Measurements from ENCODE around the gene SLC6A6. TPM values are rescaled to one million over a fixed set of nuclear protein-coding genes. Genes with fewer than 3 reads are reported as not detected.
A peak's percentile ranks its signal among the peaks of the same experiment; 100 is the strongest.

The SLC6A6 gene
- total RNA-seq, 1 experiment from 2014 or later = 211 TPM

DNA sequence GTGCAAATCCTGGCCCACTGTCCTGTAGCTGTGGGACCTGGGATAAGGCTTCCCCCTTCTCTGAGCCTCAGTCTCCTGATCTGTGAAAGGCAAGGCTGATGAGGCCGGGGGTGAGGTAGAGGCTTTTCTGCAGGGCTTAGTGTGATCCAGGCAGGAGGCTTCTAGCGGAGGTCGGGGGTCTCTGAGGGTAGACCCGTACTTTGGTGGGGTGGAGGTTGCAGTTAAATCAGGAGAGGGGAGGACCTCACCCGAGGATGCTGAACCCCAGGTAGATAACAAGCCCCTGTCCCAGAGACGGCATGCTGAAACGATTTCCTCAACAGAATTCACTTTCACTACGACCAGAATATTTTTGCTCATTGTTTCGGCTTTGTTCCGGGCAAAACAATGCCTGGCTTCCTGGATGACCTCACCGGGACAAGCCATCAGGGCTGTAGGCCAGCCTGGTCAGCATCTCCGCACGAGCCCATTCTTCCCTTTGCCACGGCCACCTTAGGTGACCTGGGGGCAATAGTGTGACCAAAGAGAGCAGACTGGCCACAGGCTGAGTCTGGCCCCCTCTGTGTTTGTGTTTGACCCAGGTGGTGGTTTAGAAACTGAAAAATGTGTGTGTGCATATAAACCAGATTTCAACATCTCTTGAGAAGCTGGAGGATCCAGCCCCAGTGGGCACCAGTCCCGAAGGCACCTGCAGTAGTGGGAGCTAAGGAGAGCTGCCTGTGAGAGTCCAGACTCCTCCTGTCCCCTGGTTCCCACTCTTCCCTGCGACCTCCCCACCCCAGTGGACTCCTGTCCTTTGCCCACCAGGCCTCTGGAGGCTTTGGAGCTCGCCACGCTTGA, 33.0 kb downstream of the SLC6A6 start:
- Mint-ChIP-seq H3K9me3 (no peaks in the 10 kb centered on the region), H3K27ac (peak overlapping the region; percentile 90), H3K4me1 (peaks cover 52% of the 10 kb centered on the region), H3K36me3 (no peaks in the 10 kb centered on the region), H3K27me3 (ENCODE audit: low read depth) (no peaks in the 10 kb centered on the region), H3K4me3 (no peak overlapping the region)
- ChIA-PET POLR2A (no interaction called here), CTCF (interaction anchor here (1.1 kb wide), 1 partner anchor 15 kb away, joined by 3 read pairs; no protein-coding TSS in a partner anchor)
- ATAC-seq (no peak), DNase-seq (ENCODE audit: low spot score) (no peak)
- TF ChIP-seq, protein P1, sequence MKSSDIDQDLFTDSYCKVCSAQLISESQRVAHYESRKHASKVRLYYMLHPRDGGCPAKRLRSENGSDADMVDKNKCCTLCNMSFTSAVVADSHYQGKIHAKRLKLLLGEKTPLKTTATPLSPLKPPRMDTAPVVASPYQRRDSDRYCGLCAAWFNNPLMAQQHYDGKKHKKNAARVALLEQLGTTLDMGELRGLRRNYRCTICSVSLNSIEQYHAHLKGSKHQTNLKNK (CRISPR knock-in tag; IDR thresholded peaks at IDR 0.05) = no peak
- TF ChIP-seq ATF1 (CRISPR knock-in tag; IDR thresholded peaks at IDR 0.05) = no peak
- no peak for TF ChIP-seq SMAD3 (CRISPR knock-in tag; IDR thresholded peaks at IDR 0.05; ENCODE audit: borderline replicate concordance)
- no peak for TF ChIP-seq MXD4 (CRISPR knock-in tag; IDR thresholded peaks at IDR 0.05; ENCODE audit: borderline replicate concordance)
- no peak for TF ChIP-seq MYBL2 (CRISPR knock-in tag; IDR thresholded peaks at IDR 0.05)
- no peak for TF ChIP-seq CREB1 (CRISPR knock-in tag; IDR thresholded peaks at IDR 0.05)
- no peak for TF ChIP-seq SP1 (CRISPR knock-in tag; conservative IDR thresholded peaks at IDR 0.05)
- no peak for TF ChIP-seq GRHL2 (CRISPR knock-in tag; IDR thresholded peaks at IDR 0.05; ENCODE audit: insufficient replicate concordance, severe bottlenecking)
- no peak for TF ChIP-seq TCF7 (CRISPR knock-in tag; IDR thresholded peaks at IDR 0.05; ENCODE audit: low read depth)
- TF ChIP-seq, protein P2, sequence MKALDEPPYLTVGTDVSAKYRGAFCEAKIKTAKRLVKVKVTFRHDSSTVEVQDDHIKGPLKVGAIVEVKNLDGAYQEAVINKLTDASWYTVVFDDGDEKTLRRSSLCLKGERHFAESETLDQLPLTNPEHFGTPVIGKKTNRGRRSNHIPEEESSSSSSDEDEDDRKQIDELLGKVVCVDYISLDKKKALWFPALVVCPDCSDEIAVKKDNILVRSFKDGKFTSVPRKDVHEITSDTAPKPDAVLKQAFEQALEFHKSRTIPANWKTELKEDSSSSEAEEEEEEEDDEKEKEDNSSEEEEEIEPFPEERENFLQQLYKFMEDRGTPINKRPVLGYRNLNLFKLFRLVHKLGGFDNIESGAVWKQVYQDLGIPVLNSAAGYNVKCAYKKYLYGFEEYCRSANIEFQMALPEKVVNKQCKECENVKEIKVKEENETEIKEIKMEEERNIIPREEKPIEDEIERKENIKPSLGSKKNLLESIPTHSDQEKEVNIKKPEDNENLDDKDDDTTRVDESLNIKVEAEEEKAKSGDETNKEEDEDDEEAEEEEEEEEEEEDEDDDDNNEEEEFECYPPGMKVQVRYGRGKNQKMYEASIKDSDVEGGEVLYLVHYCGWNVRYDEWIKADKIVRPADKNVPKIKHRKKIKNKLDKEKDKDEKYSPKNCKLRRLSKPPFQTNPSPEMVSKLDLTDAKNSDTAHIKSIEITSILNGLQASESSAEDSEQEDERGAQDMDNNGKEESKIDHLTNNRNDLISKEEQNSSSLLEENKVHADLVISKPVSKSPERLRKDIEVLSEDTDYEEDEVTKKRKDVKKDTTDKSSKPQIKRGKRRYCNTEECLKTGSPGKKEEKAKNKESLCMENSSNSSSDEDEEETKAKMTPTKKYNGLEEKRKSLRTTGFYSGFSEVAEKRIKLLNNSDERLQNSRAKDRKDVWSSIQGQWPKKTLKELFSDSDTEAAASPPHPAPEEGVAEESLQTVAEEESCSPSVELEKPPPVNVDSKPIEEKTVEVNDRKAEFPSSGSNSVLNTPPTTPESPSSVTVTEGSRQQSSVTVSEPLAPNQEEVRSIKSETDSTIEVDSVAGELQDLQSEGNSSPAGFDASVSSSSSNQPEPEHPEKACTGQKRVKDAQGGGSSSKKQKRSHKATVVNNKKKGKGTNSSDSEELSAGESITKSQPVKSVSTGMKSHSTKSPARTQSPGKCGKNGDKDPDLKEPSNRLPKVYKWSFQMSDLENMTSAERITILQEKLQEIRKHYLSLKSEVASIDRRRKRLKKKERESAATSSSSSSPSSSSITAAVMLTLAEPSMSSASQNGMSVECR (CRISPR knock-in tag; IDR thresholded peaks at IDR 0.05; ENCODE audit: borderline replicate concordance) = no peak
- TF ChIP-seq ZBTB21 (CRISPR knock-in tag; IDR thresholded peaks at IDR 0.05; ENCODE audit: borderline replicate concordance) = no peak
- no peak for TF ChIP-seq EMX1 (CRISPR knock-in tag; IDR thresholded peaks at IDR 0.05)
- TF ChIP-seq RELA (CRISPR knock-in tag; IDR thresholded peaks at IDR 0.05; ENCODE audit: borderline replicate concordance) = no peak
- TF ChIP-seq, protein P3, sequence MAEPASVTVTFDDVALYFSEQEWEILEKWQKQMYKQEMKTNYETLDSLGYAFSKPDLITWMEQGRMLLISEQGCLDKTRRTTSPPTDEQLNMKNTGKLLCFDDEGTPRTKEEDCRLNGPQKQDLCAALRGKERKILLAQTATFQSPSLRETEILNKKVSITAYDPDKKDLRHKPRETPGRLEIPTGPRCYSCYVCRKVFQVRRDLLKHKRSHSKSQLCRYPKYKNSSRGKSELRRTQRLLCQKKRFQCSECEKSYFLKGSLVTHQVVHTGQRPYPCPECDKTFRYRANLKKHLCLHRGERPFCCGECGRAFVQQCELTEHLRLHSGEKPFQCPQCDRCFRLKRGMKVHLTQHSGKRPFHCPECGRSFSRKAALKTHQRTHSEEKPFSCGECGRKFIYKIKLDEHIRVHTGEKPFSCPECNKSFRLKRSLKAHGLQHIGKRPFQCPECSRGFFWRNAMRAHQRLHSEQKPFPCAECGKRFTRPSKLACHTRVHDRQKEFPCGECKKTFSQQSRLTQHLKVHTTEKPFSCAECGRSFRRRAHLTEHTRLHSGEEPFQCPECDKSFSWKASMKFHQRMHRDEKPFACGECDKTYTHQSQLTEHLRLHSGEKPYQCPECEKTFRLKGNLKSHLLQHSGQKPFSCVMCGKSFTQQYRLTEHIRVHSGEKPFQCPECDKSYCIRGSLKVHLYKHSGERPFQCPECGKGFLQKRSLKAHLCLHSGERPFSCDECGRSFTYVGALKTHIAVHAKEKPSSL (CRISPR knock-in tag; conservative IDR thresholded peaks at IDR 0.05) = no peak
- TF ChIP-seq, protein P4, sequence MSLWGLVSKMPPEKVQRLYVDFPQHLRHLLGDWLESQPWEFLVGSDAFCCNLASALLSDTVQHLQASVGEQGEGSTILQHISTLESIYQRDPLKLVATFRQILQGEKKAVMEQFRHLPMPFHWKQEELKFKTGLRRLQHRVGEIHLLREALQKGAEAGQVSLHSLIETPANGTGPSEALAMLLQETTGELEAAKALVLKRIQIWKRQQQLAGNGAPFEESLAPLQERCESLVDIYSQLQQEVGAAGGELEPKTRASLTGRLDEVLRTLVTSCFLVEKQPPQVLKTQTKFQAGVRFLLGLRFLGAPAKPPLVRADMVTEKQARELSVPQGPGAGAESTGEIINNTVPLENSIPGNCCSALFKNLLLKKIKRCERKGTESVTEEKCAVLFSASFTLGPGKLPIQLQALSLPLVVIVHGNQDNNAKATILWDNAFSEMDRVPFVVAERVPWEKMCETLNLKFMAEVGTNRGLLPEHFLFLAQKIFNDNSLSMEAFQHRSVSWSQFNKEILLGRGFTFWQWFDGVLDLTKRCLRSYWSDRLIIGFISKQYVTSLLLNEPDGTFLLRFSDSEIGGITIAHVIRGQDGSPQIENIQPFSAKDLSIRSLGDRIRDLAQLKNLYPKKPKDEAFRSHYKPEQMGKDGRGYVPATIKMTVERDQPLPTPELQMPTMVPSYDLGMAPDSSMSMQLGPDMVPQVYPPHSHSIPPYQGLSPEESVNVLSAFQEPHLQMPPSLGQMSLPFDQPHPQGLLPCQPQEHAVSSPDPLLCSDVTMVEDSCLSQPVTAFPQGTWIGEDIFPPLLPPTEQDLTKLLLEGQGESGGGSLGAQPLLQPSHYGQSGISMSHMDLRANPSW (CRISPR knock-in tag; conservative IDR thresholded peaks at IDR 0.05; ENCODE audit: low read depth) = no peak
- TF ChIP-seq NR1H2 (CRISPR knock-in tag; IDR thresholded peaks at IDR 0.05) = no peak
- no peak for TF ChIP-seq ZNF121 (CRISPR knock-in tag; IDR thresholded peaks at IDR 0.05)
